HEK293T (cell line): Measurements from ENCODE around the gene FAM171A2.
"Not testable (repeated sequence)": the region's sequence is repeated elsewhere in the genome, so short reads cannot be mapped to it uniquely, and the experiment has no call there.

Experiments
- ARNT ChIP-seq: fragments of 450-650 bp; IDR thresholded peaks from 2 replicates; pipeline ENCODE4 v1.6.1; 2017; ENCODE audit warnings: mild to moderate bottlenecking
- BHLHE40 ChIP-seq: fragments of 450-650 bp; IDR thresholded peaks from 2 replicates; pipeline ENCODE4 v1.6.1; 2016; ENCODE audit warnings: mild to moderate bottlenecking, moderate library complexity, borderline replicate concordance
- CTBP1 ChIP-seq: fragments of 450-650 bp; IDR thresholded peaks from 2 replicates; pipeline ENCODE4 v1.6.1; 2016; ENCODE audit warnings: borderline replicate concordance
- ELF4 ChIP-seq: fragments of 450-650 bp; IDR thresholded peaks from 2 replicates; pipeline ENCODE4 v1.6.1; 2017; ENCODE audit warnings: antibody characterized with exemption
- FOXA1 ChIP-seq: fragments of 450-650 bp; IDR thresholded peaks from 2 replicates; pipeline ENCODE4 v1.6.1; 2016; ENCODE audit warnings: mild to moderate bottlenecking
- FOXK2 ChIP-seq: fragments of 450-650 bp; IDR thresholded peaks from 2 replicates; pipeline ENCODE4 v1.6.1; 2016; ENCODE audit warnings: mild to moderate bottlenecking
- FOXM1 ChIP-seq: fragments of 450-650 bp; IDR thresholded peaks from 2 replicates; pipeline ENCODE4 v1.6.1; 2017; ENCODE audit warnings: mild to moderate bottlenecking, borderline replicate concordance
- L3MBTL2 ChIP-seq: fragments of 450-650 bp; conservative IDR thresholded peaks from 2 replicates; pipeline ENCODE4 v1.6.1; 2016; ENCODE audit warnings: mild to moderate bottlenecking
- LEF1 ChIP-seq: fragments of 450-650 bp; IDR thresholded peaks from 2 replicates; pipeline ENCODE4 v1.6.1; 2017; ENCODE audit warnings: mild to moderate bottlenecking, borderline replicate concordance
- PKNOX1 ChIP-seq: fragments of 450-650 bp; IDR thresholded peaks from 2 replicates; pipeline ENCODE4 v1.6.1; 2016
- SP1 ChIP-seq: fragments of 450-650 bp; IDR thresholded peaks from 2 replicates; pipeline ENCODE4 v1.6.1; 2017
- SUZ12 ChIP-seq: fragments of 450-650 bp; IDR thresholded peaks from 2 replicates; pipeline ENCODE4 v1.6.1; 2016; ENCODE audit warnings: mild to moderate bottlenecking
- TARDBP ChIP-seq: fragments of 450-650 bp; IDR thresholded peaks from 2 replicates; pipeline ENCODE4 v1.6.1; 2016
- ZNF384 ChIP-seq: fragments of 450-650 bp; IDR thresholded peaks from 2 replicates; pipeline ENCODE4 v1.6.1; 2016

DNA sequence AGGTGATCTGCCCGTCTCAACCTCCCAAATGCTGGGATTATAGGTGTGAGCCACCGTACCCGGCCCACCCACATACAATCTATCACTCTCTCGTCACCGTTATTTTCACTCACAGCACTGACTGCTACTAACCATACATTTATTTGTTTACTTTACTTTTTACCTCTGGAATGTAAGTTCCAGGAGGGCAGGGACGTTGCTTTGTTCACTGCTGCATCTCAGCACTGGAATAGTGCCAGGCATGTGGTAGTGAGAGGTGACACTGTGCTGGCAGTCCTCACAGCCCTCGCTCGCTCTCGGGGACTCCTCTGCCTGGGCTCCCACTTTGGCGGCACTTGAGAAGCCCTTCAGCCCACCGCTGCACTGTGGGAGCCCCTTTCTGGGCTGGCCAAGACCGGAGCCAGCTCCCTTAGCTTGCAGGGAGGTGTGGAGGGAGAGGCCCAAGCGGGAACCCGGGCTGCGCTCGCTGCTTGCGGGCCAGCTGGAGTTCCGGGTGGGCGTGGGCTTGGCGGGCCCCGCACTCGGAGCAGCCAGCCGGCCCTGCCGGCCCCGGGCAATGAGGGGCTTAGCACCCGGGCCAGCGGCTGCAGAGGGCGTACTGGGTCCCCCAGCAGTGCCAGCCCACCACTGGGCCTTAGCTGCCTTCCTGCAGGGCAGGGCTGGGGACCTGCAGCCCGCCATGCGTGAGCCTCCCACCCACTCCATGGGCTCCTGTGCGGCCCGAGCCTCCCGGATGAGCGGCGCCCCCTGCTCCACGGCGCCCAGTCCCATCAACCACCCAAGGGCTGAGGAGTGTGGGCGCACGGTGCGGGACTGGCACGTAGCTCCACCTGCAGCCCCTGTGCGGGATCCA, 5.0 kb upstream of the FAM171A2 start:
- not testable (repeated sequence) for TF ChIP-seq SUZ12, FOXM1, ARNT, PKNOX1, ZNF384, FOXA1, BHLHE40, TARDBP, SP1, LEF1, CTBP1, FOXK2, ELF4, L3MBTL2
